ENCODE results near the gene CIDEA.

CIDEA gene

DNA sequence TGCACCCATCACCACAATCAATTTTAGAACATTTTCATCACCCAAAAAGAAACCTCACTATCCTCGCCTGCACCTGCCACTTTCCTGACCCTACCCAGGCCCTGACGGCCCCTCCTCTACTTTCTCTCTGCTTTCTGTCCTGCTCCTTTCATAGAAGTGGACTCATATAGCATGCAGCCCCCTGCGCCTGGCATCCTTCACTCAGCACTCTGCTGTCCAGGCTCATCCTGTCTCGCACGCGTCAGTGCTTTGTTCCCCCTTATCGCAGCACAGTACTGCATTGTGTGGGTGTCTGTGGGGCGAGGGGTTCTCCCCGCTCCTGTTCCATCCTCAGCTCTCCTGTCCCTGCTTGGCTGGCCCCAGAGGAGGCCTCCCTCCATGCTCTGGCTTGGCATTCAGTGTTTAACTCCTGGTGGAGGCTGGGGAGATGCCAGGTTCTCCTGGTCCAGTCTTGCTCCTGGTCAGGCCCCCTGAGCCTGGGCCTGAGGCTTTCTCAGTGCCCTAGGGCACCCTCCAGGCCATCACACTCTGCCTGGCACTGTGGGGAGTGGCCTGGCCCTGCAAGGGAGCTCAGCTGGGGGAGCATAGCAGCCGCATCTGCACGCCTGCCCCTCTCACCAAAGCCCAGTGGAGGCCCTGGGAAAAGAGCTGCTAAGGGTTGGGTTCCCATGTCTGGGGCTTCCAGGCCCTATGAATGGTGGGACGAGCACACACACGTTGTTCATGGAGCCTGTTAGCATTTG lies 47.3 kb downstream of the CIDEA start:
- DNase-seq (ENCODE audit: low spot score) = no peak

DNA sequence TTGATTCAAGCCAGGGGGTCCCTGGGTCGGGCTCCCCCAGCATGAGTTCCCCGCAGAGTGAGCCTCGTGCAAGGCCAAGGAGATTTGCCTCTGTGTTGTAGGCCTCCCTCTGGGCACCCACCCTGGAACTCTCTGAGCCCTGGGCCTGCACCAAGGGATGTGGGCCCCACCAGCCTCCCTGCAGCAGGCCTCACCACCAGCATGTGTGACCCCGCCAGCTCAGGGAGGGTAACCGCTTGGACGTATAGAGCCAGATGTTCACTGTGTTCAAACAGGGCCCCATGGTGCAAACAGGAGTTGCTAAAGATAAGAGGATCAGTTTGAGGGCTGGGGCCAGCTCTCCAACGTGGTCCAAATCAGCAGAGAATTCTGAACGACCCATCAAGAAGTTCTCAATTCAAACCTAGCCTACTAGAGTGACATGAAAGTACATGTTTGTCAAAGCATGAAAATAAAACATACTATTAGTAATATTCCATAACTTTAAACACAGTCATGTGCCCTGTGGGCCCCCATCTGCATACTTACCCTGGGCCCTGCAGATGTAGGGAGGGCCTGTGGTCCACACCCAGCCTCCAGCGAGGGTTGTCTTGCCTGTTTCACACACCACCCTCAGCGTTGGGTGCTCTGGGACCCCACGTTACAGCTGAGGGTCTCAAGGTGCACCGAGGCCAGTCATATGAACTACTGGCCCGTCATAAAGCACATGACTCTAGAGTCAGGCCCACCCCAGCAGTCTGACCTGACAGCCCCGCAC lies 48.4 kb downstream of the CIDEA start:
- DNase-seq (ENCODE audit: low spot score) = no peak

DNA sequence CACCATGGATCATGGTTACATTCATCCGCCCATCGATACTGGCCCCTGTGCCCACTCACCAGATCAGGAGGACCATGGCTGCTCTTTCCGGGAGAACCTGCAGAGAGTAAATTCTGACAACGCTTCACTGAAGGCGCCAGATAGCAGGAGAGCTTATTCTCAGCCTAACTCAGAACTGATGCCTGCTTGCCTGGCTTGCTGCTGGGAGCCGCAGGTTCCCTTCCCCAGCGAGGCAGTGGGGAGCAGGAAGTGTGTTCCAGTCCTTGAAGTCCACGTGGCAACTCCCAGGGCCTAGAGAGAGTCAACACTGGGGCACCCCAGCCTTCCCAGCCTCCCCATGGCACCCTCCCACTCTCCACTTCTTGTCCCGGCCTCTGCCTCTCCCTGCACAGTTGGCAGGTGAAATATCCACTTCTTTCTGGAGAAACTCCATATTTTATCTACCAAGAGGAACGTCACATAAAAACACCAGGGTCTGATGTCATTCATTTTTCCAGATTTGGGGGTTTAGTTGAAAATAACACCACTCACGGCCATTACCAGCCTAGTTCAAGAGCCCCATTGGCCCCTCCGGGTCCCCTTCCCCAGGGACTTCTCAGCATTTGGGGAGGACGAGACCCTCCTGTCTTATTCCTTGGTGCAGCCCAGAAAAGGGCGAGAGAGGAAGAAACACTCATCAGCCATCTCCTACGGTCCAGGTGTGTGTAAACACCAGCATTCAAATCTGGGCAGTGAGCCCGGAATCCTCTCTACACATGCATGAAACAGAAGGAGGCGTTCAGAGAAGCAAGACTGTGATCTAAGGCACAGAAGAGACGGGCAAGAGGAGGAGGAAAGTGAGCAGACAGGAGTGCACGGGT lies 50.4 kb downstream of the CIDEA start:
- no peak for DNase-seq (ENCODE audit: low spot score)

DNA sequence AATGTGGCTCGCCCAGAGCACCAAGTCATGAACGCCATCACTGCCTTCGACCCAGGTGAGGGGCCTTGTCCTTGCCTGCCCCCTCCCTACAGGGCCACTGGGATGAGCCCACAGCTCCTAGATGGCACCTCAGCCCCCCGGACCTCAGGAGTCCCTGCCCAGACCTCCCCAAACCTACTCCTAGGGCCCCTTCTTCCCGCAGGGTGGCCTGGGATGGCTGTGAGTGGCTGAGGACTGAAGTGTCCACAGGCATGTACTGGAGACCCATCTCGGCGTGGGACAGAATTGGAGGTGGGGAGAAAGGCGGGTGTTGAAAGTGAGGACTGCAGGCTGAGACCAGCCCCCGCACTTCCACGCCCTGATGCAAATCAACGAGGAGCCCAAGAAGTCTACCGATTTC lies 51.0 kb downstream of the CIDEA start:
- DNase-seq (ENCODE audit: low spot score) = no peak

DNA sequence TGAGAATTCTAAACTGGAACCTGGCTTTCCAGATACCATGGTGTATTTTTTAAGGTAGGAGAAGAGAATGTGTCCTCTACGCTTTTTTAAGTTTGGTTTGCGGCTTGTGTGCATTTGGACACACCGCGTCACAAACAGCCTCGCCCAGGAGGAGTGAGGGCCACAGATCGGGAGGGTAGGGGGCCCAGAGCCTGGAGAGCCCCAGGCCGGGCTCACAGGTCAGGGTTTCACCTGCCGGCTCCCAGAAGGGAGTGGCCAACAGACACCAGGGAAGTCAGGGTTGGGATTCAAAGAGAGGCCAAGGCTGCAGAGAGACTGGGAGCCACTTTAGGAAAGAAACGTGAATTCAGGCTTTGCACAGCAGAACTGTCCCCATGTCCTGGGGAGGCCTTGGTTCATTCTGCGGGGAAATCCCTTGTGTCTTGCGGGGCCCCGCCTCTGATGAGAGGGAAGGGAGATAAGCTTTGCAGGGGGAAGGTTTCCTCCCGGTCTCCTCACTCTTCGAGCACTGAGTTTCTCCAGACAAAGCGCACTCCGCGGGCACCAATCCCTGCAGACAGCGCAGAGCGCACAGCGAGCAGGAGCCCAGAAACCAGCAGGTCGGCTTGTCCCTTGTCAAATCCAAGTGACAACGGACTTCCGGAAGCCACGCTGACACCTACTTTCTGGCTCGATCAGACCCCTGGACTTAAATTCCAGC lies 51.9 kb downstream of the CIDEA start:
- no peak for DNase-seq (ENCODE audit: low spot score)

DNA sequence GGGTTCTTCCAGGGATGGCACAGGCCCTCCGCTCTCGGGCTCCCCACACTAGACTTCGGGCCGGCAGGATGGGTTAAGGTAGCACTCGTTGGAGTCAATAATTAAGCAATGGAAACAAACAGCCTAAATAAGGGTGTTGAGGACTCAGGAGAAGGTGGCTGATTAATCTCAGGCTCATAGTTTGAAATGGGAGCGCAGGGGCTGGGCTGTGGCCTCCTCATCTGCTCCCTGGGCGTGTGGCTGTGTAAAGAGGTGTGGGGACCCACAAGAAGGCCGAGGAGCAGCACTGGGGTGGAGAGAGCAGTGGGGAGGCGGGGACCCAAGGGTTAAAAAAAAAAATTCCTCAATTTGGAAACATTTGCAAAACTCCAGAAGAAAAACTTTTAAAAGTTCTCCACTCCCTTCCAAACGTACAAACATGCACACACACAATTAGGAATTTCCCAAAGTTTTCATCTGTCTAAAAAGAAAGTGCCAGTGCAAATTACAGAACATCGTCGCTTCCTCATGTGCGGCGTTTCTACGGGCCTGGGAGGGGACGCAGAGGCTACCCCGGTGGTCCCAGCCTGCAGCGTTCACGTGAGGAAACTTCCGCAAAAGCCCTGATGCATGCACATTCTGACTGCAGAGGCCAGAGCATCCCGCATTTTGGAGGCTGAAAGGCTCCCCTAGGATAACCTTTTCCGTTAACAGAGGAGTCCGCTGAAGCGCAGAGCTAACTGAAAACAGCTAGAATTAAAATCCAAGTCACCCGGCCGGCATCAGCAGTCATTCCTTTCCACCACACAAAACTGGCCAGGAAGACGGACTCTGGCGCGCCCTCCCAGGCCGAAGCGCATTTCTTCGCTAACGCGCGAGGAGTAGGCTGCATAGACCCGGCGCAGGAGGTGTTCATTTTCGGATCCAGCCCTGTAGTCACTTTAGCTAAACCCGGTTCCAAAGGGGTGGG lies 52.9 kb downstream of the CIDEA start:
- no peak for DNase-seq (ENCODE audit: low spot score)

DNA sequence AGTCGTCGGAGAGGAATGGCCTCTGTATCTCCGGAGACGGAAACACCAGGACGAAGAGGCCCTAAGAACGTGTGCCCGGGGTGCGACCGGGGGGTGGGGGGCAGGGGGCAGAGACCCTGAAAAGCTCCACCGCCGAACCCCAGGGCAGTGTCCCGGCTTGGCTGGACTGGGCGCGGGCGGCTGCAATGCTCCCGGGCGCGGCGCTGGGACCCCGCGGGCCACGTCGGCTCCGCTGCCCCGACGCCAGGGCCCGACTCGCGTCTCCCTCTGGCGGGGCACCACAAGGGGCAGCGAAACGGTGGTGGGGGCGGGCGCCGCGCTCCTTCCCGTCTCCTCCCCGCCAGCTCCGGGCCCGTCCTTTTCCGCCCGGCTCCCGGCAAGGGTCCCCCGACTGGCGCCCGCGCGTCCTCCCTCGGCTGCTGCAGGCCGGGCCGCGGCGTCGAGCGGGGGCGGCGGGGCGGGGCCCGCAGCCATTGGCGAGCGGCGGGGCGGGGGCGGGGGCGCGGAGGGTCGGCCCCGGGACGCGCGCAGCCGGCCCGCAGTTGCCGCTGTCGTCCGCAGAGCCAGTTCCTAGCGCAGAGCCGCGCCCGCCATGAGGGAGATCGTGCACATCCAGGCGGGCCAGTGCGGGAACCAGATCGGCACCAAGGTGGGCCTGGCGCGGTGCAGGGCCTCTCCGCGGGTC lies 53.7 kb downstream of the CIDEA start, which contains the start of gene TUBB6:
Gene TUBB6, plus strand, starts transcription at position 541 of the 685 bp plus-strand sequence. Its CDS starts 52 bp downstream, at position 593.
- DNase-seq (ENCODE audit: low spot score) = no peak

DNA sequence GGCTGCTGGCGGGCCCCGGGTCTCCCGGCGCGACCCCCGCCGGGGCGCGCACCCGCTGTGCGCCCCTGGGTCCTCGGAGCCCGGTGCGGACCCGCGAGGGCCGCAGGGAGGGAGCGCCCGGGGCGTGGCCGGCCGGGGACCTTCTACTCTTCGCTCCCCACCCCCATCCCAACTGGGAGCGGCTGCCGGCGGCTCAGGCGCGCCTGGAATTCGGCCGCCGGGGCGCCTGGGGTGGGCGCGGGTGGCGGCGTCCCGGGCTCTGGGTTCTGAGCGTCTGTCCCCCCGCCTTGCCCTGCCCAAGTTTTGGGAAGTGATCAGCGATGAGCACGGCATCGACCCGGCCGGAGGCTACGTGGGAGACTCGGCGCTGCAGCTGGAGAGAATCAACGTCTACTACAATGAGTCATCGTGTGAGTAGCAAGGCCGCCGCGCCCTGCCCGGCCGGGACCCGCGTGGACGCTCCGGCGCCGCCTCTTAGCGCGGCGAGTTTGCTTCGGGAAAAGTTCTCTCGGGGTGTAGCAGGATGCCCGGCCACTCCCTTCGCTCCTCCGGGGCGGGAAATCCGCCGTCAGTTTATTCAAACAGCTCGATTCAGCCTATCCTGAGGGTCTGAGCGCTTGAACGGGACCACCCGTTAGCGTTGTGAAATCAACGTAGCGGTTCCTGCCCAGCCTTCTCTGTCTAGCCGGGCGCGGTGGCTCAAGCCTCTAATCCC lies 54.4 kb downstream of the CIDEA start:
- peak; percentile 38 for DNase-seq (ENCODE audit: low spot score)

DNA sequence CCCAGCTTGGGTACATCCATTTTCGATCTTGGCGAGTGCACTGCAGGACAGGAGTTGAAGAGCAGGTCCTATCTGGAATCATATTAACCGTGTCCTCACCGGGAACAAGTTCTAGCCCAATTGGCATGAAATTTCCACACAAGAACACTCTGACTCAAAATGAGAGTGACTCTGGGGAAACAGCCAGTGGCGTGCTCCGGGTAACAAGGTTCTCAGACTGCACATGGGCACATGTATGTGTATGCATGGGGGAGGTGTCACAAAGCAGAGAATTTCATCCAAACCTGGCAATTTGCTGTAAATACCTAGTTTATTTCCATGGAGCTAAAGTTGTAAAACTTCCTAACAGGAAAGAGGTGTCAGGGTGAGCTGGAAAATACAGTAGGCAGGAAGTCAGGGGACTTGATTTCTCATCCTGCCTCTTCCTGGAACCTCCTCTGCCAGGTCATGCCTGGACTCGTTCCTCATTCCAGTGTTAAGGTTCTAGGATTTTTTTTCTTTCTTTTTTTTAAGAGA lies 55.6 kb downstream of the CIDEA start:
- peak; percentile 23 for DNase-seq (ENCODE audit: low spot score)

DNA sequence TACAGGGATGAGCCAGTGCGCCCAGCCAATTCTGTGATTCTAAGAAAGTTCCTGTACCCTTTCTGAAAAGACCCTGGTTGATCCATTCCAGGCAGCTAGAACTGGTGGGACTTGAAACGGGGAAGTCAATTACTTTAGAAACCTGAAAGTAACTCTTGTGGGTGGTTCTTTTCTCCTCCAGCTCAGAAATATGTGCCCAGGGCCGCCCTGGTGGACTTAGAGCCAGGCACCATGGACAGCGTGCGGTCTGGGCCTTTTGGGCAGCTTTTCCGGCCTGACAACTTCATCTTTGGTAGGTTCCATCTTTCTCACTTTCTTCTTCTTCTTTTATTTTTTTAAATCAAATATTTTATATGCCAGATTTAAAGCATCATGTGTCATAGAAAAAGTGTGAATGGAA lies 56.6 kb downstream of the CIDEA start:
- DNase-seq (ENCODE audit: low spot score) = no peak

DNA sequence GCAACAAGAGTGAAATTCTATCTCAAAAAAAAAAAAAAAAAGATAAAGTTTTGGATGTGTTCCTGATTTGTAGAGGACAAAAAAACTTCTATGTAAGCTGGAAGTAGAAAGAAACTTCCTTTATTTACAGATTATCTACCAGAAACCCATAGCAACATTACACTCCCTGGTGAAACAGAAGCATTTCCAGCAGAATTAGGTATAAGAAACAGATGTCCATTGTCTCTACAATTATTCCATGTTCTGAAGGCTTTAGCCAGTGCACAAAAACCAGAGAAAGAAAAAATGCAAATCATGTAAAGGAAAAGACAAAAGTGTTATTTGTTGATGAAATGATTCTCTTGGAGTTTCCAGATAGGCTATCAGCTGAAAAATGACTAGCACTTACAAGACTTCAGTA lies 58.8 kb downstream of the CIDEA start:
- DNase-seq (ENCODE audit: low spot score) = no peak

DNA sequence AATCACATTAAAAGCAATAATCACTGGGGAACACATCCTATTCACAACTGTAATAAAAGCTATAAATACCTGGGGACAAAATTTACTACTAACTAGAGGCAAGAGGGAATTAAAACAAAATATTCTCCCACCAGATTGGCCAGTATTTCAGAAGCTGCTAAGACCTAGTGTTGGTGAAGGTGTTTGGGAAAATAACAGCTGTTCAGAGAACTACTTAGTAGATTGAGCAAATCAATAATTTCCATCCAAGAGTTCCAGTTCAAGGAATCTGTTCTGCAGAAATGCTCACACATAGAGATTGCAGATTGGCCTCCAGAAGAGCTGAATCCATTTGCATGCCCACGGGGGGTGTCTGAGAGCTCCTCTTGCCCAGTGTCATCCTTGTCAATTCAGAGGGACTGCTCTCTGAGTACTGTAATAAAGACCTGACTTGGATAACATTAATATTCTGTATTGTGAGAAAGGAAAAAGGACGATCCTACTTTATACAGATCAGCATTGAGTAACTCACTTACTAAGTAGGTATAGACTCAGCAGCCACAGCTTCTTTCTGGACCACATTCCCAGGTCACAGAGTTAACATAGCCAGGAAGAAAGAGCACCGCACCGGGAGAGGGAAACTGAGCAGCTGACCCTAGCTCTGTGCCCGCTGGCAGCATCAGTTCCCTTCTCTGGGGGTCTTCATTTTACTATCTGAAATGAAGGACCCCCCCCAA lies 59.5 kb downstream of the CIDEA start:
- no peak for DNase-seq (ENCODE audit: low spot score)

DNA sequence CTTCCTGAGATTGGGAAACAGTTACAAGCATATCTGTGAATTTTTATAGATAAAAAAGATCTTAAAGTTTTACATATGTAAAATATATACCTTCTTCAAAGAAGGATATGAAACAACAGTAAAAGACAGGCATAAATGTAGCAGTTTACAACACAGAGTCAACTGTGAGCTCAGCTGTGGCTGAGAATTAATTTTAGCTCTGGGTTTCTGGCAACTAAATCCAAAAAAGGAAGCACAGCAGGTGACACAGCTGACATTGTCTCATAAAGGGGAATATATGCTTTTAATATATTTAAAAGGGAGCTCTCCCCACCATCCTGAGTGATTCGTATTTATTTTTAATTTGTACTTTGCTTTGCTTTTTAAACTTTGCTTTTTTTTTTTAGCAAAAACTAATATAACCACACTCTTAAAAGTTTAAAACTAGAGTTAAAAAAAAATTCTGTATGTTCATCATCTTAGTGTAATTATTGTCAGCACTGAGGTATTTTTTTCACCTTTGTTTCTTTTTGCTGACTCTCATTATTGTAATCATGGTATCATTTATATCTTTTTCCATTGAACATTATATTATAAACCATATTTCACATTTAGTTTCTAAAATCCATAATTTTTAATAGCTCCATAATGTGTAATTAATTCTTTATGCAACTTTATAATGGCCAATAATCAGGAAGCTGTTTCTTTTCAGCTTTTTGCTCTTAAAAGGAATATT lies 60.6 kb downstream of the CIDEA start:
- no peak for DNase-seq (ENCODE audit: low spot score)

DNA sequence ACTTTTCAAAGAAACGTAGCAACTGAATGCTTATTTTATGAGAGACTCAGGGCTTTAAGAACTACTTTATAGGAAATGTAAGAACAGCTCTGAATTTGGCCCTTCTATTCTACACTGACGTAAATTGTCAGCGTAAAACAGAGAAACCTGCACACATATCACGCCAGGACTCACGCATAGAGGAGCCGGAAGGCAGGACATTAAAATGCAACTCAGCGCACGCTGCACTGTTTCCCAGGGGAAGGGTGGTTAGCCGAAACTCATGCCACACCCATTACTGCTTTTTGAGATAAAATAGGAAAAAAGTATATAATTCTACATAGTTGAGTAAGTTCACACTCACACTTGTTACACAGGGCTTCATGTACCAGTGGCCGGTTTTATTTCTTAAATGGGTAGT lies 61.3 kb downstream of the CIDEA start:
- DNase-seq (ENCODE audit: low spot score) = no peak

DNA sequence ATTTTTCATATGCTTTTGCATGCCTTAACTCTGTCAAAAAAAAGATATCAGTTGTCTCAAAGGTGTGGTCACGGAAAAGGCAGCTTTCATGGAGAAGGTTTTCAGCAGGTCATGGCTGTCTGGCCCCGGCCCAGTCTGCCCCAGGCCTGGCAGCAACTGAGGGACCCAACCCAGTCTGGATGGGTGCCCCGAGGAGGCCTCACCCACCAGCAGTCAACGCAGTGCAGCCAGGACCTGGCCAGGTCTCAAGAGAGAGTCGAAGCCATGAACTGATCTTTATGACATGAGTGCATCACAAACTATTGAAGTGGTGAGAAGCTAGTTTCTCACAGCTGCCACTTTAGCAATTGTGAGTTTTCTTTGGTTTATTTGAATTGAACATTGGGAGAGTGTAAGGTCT lies 61.8 kb downstream of the CIDEA start:
- DNase-seq (ENCODE audit: low spot score) = no peak

DNA sequence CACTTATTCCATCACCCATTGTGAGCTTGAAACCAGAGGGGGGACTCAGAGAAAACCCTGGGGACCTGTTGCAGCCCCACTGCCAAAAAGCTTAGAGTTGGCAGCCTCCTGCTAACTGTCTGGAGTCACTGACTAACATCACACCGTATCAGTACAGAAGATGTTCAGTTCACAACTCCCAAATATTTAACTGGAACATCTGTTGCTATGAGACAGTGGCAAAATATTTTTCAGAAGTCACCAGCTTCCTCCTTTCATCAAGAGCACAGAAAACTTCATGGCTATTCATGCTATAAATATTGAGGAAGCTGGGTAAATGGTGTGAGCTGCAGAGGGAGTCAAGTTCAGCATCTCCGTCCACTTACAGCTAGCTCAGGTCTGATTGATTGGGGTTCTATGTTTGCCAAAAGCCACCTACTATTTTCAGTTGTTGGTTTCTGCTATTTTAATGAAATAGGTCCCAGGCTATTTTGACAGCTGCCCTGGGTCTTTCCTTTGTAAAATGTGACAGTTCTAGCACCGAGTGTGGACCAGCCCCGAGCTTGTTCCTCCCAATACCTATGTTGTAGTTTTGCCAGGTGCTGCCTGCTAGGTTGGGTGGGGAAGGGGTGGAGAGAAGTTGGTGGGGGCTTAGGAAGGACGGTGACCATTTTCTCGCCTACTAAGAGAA lies 63.6 kb downstream of the CIDEA start:
- DNase-seq (ENCODE audit: low spot score) = no peak

DNA sequence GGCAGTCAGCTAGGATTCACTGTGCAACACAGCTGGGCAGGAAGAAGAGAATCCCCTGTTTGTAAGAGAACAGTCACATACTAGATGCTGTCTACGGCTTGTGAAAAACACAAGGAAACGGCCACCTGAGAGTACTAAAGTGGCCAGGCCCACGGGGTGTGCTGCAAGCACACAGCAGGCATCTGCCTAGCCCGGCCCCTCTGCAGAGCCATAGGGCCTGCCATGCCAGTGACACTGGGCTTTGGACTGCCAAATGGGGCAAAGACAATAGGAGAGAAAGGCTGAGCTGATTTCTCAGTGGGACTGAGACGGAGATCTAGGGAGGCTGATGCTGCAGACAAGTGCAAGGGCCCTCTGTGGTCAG lies 64.2 kb downstream of the CIDEA start:
- no peak for DNase-seq (ENCODE audit: low spot score)

DNA sequence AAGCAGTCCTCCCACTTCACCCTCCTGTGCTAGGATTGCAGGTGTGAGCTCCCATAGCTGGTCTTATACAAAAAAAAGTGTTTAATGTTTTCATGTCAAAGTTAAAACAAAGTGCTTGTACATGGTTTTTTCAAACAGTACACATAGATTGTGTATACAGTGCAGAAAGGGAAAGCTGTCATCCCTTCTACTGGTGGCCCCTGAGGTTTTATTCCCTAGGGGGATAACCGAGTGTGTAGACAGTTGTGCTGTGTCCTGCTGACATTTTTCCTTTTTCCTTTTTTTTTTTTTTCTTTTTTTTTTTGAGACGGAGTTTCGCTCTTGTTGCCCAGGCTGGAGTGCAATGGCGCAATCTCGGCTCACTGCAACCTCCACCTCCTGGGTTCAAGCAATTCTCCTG lies 64.7 kb downstream of the CIDEA start:
- DNase-seq (ENCODE audit: low spot score) = no peak

Data from activated CD4-positive, alpha-beta T cell treated with anti-CD3 and anti-CD28 coated beads, Interleukin-2, Interleukin-4, amounts not matched to agents 100 ng/mL and 50 ng/mL, durations not matched to agents 16 hours and 8 hours (primary cell).